CD14-positive monocyte (primary cell): ENCODE data around the gene GFM2. TPM values are rescaled to one million over a fixed set of nuclear protein-coding genes. Genes with fewer than 3 reads are reported as not detected.

ENCODE experiments used
- DNase-seq, 3 donors: peaks; one replicate each; pipeline ENCODE4 v3.0.0-alpha.2; 2011 to 2022
- H2AFZ ChIP-seq: 2 replicates; pipeline ENCODE4 v1.6.0; 2012; ENCODE audit warnings: mild to moderate bottlenecking, low read depth, low read length, inconsistent platforms; ENCODE audit not compliant: insufficient read depth, poor library complexity, severe bottlenecking
- H3K27ac ChIP-seq, 2 donors: 1 replicate in 1 of 2; 2 replicates in 1 of 2; pipeline ENCODE4 v1.5.1; 2012 to 2013; ENCODE audit warnings: low read length in 2 of 2, control low read depth in 1 of 2, inconsistent platforms in 1 of 2, low read depth in 1 of 2, mild to moderate bottlenecking in 1 of 2
- H3K27me3 ChIP-seq, 2 donors: one replicate each; pipeline versions ENCODE4 v1.6.0 to v1.6.1; 2011 to 2013; ENCODE audit warnings: low read length in 2 of 2; ENCODE audit not compliant: control insufficient read depth in 2 of 2, insufficient read depth in 2 of 2
- H3K36me3 ChIP-seq, 2 donors: replicated peaks in 1 of 2; 1 replicate in 1 of 2; 2 replicates in 1 of 2; pipeline versions ENCODE4 v1.5.1 to v1.6.1; 2012 to 2013; ENCODE audit warnings: low read length in 2 of 2, control low read depth in 1 of 2, inconsistent platforms in 1 of 2, mild to moderate bottlenecking in 1 of 2; ENCODE audit not compliant: insufficient read depth in 2 of 2, control insufficient read depth in 1 of 2
- H3K4me1 ChIP-seq, 2 donors: 1 replicate in 1 of 2; 2 replicates in 1 of 2; pipeline versions ENCODE4 v1.5.1 to v1.6.1; 2012 to 2013; ENCODE audit warnings: low read length in 2 of 2, control low read depth in 1 of 2, inconsistent platforms in 1 of 2, mild to moderate bottlenecking in 1 of 2, moderate library complexity in 1 of 2; ENCODE audit not compliant: insufficient read depth in 2 of 2, control insufficient read depth in 1 of 2
- H3K4me2 ChIP-seq: replicated peaks from 2 replicates; pipeline ENCODE3; 2012; ENCODE audit warnings: low read length, moderate library complexity, mild to moderate bottlenecking; ENCODE audit not compliant: poor library complexity, severe bottlenecking; ENCODE audit errors: extremely low read depth
- H3K4me3 ChIP-seq, 3 experiments: fragments of 200-600 bp in 1 of 3; sonication (generic) in 1 of 3; replicated peaks in 1 of 3; 1 replicate in 2 of 3; 2 replicates in 1 of 3; pipeline ENCODE4 v1.5.1; 2011 to 2013; ENCODE audit warnings: low read length in 3 of 3, mild to moderate bottlenecking in 3 of 3, control low read depth in 2 of 3, low read depth in 2 of 3, inconsistent platforms in 1 of 3, moderate library complexity in 1 of 3
- H3K79me2 ChIP-seq: 2 replicates; pipeline ENCODE4 v1.6.0; 2012; ENCODE audit warnings: mild to moderate bottlenecking, control low read depth, inconsistent platforms, low read length, moderate library complexity; ENCODE audit not compliant: insufficient read depth
- H3K9ac ChIP-seq: 2 replicates; pipeline ENCODE4 v1.6.0; 2017; ENCODE audit warnings: low read length, mild to moderate bottlenecking; ENCODE audit not compliant: insufficient read depth, poor library complexity, severe bottlenecking
- H3K9me3 ChIP-seq, 2 donors: replicated peaks in 1 of 2; 1 replicate in 1 of 2; 2 replicates in 1 of 2; pipeline versions ENCODE4 v1.5.1 to v1.6.1; 2012 to 2013; ENCODE audit warnings: low read length in 2 of 2, control low read depth in 1 of 2; ENCODE audit not compliant: control insufficient read depth in 1 of 2, insufficient read depth in 1 of 2
- H4K20me1 ChIP-seq: 2 replicates; pipeline ENCODE4 v1.6.0; 2012; ENCODE audit warnings: mild to moderate bottlenecking, low read length, control low read depth, moderate library complexity; ENCODE audit not compliant: insufficient read depth
- H3K27ac Mint-ChIP-seq, 7 donors: one replicate each; pipeline ENCODE4 v1.8.0; 2020; ENCODE audit warnings: mild to moderate bottlenecking in 7 of 7, mixed read lengths in 7 of 7, moderate library complexity in 6 of 7, inconsistent platforms in 2 of 7
- H3K27me3 Mint-ChIP-seq, 3 donors: one replicate each; pipeline ENCODE4 v1.8.0; 2021 to 2022; ENCODE audit warnings: low read depth in 3 of 3, mild to moderate bottlenecking in 3 of 3, mixed read lengths in 3 of 3, moderate library complexity in 3 of 3, inconsistent platforms in 1 of 3
- H3K36me3 Mint-ChIP-seq, 2 donors: one replicate each; pipeline ENCODE4 v1.8.0; 2020; ENCODE audit warnings: mixed read lengths in 2 of 2, inconsistent platforms in 1 of 2, mild to moderate bottlenecking in 1 of 2
- H3K4me1 Mint-ChIP-seq: one replicate; pipeline ENCODE4 v1.8.0; 2020; ENCODE audit warnings: mild to moderate bottlenecking, mixed read lengths
- H3K4me3 Mint-ChIP-seq, 2 donors: one replicate each; pipeline ENCODE4 v1.8.0; 2020; ENCODE audit warnings: mild to moderate bottlenecking in 2 of 2, mixed read lengths in 2 of 2, moderate library complexity in 1 of 2
- H3K9me3 Mint-ChIP-seq, 7 donors: one replicate each; pipeline ENCODE4 v1.8.0; 2020 to 2022; ENCODE audit warnings: mixed read lengths in 7 of 7, mild to moderate bottlenecking in 6 of 7, moderate library complexity in 6 of 7, inconsistent platforms in 2 of 7
- WGBS: methylation state at CpG from one replicate; pipeline ENCODE4 v1.1.5; 2013; ENCODE audit warnings: missing lambda C conversion rate; ENCODE audit not compliant: insufficient coverage; 5-methylcytosine and 5-hydroxymethylcytosine counted together
- intact Hi-C, 2 donors: fragments of 100-400 bp; cut with micrococcal nuclease; formaldehyde crosslinking; loops; one replicate each; pipeline versions ENCODE4 v1.15.0 to v1.15.1; 2023
- polyA plus RNA-seq, 3 donors: library from polyadenylated mRNA; depleted of rRNA in 1 of 3; unstranded in 2 of 3; stranded (reverse) in 1 of 3; fragments of 300-500 nt in 2 of 3; fragments of >200 nt in 1 of 3; fragmentation: Illumina TruSeq in 2 of 3; gene quantifications; 1 replicate in 2 of 3; 2 replicates in 1 of 3; pipeline ENCODE4 v1.2.3, GENCODE V29; 2012 to 2021
- TF ChIP-seq, protein P1 (sequence below): fragments of 200-600 bp; IDR thresholded peaks from one replicate; pipeline ENCODE4 v1.8.0; 2022; ENCODE audit warnings: antibody characterized with exemption, mild to moderate bottlenecking

Gene GFM2
- polyA plus RNA-seq, 3 donors = 9.3 to 11.3 (median 10.6) TPM

DNA sequence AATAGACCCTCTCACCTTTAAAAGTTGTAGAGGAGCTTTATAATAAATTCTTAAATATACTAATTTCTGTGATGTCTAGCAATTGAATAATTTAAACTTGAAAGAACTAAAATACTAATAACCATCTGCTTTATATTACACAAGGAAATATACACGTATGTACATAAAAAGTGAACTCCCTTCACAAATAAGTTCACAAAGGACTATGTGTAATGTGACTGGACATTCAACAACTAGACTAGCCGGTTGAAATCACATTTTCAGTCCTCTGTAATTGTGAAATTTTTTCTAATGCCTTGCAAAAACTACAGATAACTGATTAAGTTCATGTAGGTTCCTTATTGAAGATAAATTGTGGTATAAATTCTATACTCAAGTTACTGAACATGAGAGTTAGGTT, 11.7 kb upstream of the GFM2 start:
- H3K4me3 Mint-ChIP-seq = no peak overlapping the region
- intact Hi-C loops = no loop called here
- TF ChIP-seq, protein P1, sequence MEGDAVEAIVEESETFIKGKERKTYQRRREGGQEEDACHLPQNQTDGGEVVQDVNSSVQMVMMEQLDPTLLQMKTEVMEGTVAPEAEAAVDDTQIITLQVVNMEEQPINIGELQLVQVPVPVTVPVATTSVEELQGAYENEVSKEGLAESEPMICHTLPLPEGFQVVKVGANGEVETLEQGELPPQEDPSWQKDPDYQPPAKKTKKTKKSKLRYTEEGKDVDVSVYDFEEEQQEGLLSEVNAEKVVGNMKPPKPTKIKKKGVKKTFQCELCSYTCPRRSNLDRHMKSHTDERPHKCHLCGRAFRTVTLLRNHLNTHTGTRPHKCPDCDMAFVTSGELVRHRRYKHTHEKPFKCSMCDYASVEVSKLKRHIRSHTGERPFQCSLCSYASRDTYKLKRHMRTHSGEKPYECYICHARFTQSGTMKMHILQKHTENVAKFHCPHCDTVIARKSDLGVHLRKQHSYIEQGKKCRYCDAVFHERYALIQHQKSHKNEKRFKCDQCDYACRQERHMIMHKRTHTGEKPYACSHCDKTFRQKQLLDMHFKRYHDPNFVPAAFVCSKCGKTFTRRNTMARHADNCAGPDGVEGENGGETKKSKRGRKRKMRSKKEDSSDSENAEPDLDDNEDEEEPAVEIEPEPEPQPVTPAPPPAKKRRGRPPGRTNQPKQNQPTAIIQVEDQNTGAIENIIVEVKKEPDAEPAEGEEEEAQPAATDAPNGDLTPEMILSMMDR = no peak
- Histone ChIP-seq H3K36me3 (peaks cover 48 to 53% of the 10 kb centered on the region in 2 donors), H3K4me1 (no peaks in the 10 kb centered on the region), H2AFZ (no peak overlapping the region), H3K9ac (no peak overlapping the region), H3K27me3 (no peaks in the 10 kb centered on the region), H4K20me1 (no peaks in the 10 kb centered on the region), H3K4me3 (no peak overlapping the region), H3K27ac (no peak overlapping the region), H3K79me2 (no peaks in the 10 kb centered on the region), H3K4me2 (no peak overlapping the region), H3K9me3 (no peaks in the 10 kb centered on the region)
- H3K4me1 Mint-ChIP-seq = no peaks in the 10 kb centered on the region
- DNase-seq = no peak
- H3K36me3 Mint-ChIP-seq = peaks cover 27 to 42% of the 10 kb centered on the region in 2 donors
- peaks cover 0 to 2% (median 0%) of the 10 kb centered on the region in 3 donors for H3K27me3 Mint-ChIP-seq
- no peaks in the 10 kb centered on the region for H3K9me3 Mint-ChIP-seq
- WGBS = no CpG with 5 or more reads among the region's 2 CpGs
- H3K27ac Mint-ChIP-seq = no peak overlapping the region

GRCh38 chr5:74772359-74772758, 5.4 kb upstream of the GFM2 start:
- Histone ChIP-seq H3K9me3 (no peaks in the 10 kb centered on the region), H3K9ac (no peak overlapping the region), H3K27me3 (no peaks in the 10 kb centered on the region), H2AFZ (no peak overlapping the region), H3K36me3 (peaks cover 76 to 85% of the 10 kb centered on the region in 2 donors), H3K4me3 (no peak overlapping the region), H4K20me1 (peaks cover 5% of the 10 kb centered on the region), H3K79me2 (peaks cover 17% of the 10 kb centered on the region), H3K4me2 (no peak overlapping the region), H3K4me1 (peaks cover 8 to 10% of the 10 kb centered on the region in 2 donors), H3K27ac (no peak overlapping the region)
- TF ChIP-seq, protein P1 = no peak
- peak in 2 of 3 donors; percentile 2 to 3 for DNase-seq
- Mint-ChIP-seq H3K4me3 (no peak overlapping the region), H3K9me3 (peaks cover 0 to 3% (median 0%) of the 10 kb centered on the region in 7 donors), H3K27me3 (peaks cover 0 to 2% (median 0%) of the 10 kb centered on the region in 3 donors), H3K27ac (peak overlapping the region in 1 of 7 donors; percentile 36), H3K4me1 (peaks cover 10% of the 10 kb centered on the region), H3K36me3 (peaks cover 50 to 76% of the 10 kb centered on the region in 2 donors)
- intact Hi-C loops = no loop called here
- WGBS = no CpG with 5 or more reads among the region's 7 CpGs
